Measurements from ENCODE around the gene ZNF571.

ZNF571 gene

DNA sequence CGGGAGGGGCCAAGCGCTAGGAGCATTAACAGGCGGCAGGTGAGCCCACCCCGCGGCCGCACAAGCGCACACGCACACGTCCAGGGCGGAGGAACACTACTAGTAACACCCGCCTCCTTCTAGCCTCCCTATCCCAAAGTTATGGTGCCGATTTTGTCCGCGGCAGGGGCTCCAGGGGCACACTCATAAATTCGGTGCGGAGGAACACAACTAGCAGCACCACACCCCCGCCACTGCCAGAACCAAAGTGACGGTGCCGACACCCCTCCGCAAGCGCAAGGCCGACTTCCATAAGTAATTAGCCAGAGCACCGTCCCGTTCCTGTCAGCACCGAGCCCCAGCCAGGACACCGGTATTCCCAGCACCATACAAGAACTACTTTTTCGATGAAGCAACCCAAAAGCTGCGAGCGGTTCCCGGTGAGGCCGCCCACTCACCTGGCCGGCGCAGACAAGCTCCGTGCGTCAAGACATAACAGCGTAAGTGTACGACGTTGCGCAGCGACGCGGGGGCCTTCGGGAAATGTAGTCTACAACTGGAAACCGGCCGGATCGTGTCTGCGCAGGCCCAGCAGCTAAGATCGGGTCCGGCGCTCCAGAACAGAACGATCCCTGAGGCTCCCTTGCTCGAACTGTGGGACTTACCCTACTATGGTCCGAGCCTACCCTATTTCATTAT lies at the start of gene ZNF571, which contains the start of gene ZNF540:
ZNF571 (minus strand) TSS at position 489 of the 678 bp plus-strand sequence. CDS start 8,116 bp downstream, outside the sequence.
ZNF540 (plus strand) TSS at position 573 of the 678 bp plus-strand sequence. CDS start 3,572 bp downstream, outside the sequence.
- peak; percentile 97 for DNase-seq (ENCODE audit: low read depth)
- peak within 1 kb of the TSS; percentile 84 for H3K4me3 ChIP-seq (replicated peaks; ENCODE audit: low read depth, low read length)
- TF ChIP-seq, protein P1, sequence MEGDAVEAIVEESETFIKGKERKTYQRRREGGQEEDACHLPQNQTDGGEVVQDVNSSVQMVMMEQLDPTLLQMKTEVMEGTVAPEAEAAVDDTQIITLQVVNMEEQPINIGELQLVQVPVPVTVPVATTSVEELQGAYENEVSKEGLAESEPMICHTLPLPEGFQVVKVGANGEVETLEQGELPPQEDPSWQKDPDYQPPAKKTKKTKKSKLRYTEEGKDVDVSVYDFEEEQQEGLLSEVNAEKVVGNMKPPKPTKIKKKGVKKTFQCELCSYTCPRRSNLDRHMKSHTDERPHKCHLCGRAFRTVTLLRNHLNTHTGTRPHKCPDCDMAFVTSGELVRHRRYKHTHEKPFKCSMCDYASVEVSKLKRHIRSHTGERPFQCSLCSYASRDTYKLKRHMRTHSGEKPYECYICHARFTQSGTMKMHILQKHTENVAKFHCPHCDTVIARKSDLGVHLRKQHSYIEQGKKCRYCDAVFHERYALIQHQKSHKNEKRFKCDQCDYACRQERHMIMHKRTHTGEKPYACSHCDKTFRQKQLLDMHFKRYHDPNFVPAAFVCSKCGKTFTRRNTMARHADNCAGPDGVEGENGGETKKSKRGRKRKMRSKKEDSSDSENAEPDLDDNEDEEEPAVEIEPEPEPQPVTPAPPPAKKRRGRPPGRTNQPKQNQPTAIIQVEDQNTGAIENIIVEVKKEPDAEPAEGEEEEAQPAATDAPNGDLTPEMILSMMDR (IDR thresholded peaks at IDR 0.05; ENCODE audit: low read length, missing control alignments): no peak

DNA sequence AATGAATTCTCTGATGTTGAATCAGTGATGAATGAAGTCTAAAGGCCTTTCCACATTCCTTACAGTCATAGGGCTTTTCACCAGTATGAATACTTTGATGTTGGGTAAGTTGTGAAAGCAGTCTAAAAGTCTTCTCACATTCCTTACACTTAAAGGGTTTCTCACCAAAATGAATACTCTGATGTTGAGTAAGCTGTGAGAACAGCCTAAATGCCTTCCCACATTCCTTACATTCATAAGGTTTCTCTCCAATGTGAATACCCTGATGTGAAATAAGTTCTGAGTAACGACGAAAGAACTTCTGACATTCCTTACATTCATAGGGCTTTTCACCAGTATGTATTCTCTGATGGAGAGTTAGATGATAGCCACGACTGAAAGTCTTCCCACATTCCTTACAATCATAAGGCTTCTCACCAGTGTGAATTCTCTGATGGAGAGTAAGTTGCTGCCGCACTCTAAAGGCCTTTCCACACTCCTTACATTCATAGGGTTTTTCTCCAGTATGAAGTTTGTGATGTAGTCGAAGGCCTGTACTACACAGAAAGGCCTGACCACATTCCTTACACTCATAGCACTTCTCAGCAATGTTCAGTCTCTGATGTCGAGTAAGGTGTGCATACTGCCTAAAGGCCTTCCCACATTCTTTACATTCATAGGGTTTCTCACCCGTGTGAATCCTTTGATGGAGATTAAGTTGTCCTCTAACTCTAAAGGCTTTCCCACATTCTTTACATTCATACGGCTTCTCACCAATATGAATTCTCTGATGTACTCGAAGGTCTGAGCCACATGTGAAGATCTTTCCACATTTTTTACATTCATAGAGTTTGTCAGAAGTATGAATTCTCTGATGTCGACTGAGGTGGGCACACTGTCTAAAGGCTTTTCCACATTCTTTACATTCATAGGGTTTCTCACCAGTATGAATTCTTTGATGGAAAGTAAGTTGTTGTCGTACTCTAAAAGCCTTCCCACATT lies 40.8 kb upstream of the ZNF571 start:
- TF ChIP-seq, protein P1 (IDR thresholded peaks at IDR 0.05; ENCODE audit: low read length, missing control alignments): no peak
- DNase-seq (ENCODE audit: low read depth): peak; percentile 3
- H3K4me3 ChIP-seq (replicated peaks; ENCODE audit: low read depth, low read length): no peak overlapping the region

DNA sequence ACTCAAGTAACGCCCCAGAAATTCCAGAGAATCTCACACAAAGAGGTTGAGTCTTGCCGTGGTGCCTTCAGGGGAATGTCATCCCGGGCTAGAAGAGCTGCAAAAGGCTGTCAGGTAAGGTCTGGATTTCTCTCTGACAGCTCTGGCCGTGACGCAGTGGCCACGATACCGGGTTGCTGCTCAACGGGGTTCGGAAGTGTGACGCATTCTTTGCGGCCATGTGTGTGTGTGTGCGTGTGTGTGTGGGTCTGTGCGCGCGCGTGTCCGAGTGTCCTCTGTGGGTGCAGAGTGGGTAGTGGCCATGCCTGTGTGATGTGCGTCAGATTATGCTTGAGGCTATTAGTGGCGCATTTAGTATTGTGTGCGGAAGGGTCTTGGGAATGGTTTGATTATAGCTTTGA lies 390 bp upstream of the ZNF571 start:
- TF ChIP-seq, protein P1 (IDR thresholded peaks at IDR 0.05; ENCODE audit: low read length, missing control alignments): no peak
- no peak for DNase-seq (ENCODE audit: low read depth)
- H3K4me3 ChIP-seq (replicated peaks; ENCODE audit: low read depth, low read length): peak overlapping the region; percentile 84

DNA sequence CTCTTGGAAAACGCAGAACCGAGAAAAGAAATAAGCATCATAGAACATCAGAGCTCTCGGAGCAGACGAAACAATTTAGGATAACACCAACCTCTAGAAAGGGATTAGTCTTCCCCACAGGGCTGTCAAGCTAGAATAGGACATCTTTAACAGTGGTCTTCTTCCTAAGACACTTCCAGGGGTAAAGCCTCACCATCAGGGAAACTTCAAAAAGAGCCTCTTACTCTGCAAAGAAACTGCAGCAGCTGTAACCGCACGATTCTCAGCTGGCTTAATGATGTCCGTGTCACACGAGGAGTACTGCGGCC lies 642 bp downstream of the ZNF571 start:
- DNase-seq (ENCODE audit: low read depth): no peak
- TF ChIP-seq, protein P1 (IDR thresholded peaks at IDR 0.05; ENCODE audit: low read length, missing control alignments): no peak
- H3K4me3 ChIP-seq (replicated peaks; ENCODE audit: low read depth, low read length): peak overlapping the region; percentile 84

DNA sequence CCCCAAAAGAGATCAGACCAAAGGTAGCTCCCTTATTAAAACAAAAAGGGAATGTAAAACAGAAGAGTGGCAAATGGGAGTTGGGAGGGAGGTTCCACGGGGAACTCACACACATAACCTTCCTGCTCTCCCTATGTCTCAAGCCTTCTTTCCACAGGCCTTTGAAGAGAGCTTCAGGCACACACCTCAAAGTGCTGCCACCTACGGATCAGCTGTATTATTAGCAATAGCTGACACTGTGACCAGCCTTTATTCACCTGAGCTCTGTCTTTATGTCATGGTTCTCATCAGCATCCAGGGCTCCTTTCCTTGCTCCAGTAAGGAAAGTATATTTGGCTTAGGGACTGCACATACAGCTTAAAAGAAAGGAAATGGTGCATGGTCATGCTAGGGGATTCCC lies 11.3 kb downstream of the ZNF571 start:
- DNase-seq (ENCODE audit: low read depth): no peak
- no peak overlapping the region for H3K4me3 ChIP-seq (replicated peaks; ENCODE audit: low read depth, low read length)
- TF ChIP-seq, protein P1 (IDR thresholded peaks at IDR 0.05; ENCODE audit: low read length, missing control alignments): no peak

DNA sequence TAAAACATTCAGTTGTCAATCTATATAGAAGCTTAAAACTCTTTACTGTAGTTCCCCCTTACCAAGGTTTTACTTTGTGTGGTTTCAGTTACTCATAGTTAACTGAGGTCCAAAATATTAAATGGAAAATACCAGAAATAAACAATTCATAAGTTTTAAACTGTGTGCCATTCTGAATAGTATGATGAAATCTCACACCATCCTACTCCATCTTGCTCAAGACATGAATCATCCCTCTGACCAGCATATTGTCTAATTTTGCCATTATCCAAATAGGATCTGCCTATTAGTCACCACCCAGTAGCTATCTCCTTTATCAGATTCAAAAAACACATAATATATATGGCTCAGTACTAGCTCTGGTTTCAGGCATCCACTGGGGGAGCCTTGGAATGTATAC lies 22.4 kb downstream of the ZNF571 start:
- TF ChIP-seq, protein P1 (IDR thresholded peaks at IDR 0.05; ENCODE audit: low read length, missing control alignments): no peak
- H3K4me3 ChIP-seq (replicated peaks; ENCODE audit: low read depth, low read length): no peak overlapping the region
- peak; percentile 28 for DNase-seq (ENCODE audit: low read depth)

Data from fibroblast of pulmonary artery (primary cell).